ENCODE data around the gene CREG1. TPM values are rescaled to one million over a fixed set of nuclear protein-coding genes. Genes with fewer than 3 reads are reported as not detected.

Gene CREG1
- total and polyA plus RNA-seq, 7 donors = 48.0 to 180 (median 139) TPM

GRCh38 chr1:167491586-167492461 is 61.7 kb downstream of the CREG1 start:
- Histone ChIP-seq H3K27ac (no peak overlapping the region), H3K36me3 (no peaks in the 10 kb centered on the region), H3K27me3 (peaks cover 0 to 9% (median 0%) of the 10 kb centered on the region in 3 donors), H3K9me3 (no peaks in the 10 kb centered on the region), H3K4me3 (no peak overlapping the region), H3K4me1 (no peaks in the 10 kb centered on the region)
- WGBS, 2 donors = 63 to 79% methylated on average over 12 of the region's 12 CpGs
- DNase-seq = peak; percentile 13
- TF ChIP-seq EP300 (IDR thresholded peaks at IDR 0.05) = no peak
- TF ChIP-seq POLR2AphosphoS5 (IDR thresholded peaks at IDR 0.05) = no peak
- TF ChIP-seq, protein P1, sequence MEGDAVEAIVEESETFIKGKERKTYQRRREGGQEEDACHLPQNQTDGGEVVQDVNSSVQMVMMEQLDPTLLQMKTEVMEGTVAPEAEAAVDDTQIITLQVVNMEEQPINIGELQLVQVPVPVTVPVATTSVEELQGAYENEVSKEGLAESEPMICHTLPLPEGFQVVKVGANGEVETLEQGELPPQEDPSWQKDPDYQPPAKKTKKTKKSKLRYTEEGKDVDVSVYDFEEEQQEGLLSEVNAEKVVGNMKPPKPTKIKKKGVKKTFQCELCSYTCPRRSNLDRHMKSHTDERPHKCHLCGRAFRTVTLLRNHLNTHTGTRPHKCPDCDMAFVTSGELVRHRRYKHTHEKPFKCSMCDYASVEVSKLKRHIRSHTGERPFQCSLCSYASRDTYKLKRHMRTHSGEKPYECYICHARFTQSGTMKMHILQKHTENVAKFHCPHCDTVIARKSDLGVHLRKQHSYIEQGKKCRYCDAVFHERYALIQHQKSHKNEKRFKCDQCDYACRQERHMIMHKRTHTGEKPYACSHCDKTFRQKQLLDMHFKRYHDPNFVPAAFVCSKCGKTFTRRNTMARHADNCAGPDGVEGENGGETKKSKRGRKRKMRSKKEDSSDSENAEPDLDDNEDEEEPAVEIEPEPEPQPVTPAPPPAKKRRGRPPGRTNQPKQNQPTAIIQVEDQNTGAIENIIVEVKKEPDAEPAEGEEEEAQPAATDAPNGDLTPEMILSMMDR (IDR thresholded peaks at IDR 0.05) = no peak
- no peak for TF ChIP-seq POLR2A (IDR thresholded peaks at IDR 0.05)
- intact Hi-C loops (cut with DNase I) = no loop called here

Other genes with a start within 250 kb of the CREG1 start
- gene CD247, start 35.2 kb downstream of the CREG1 start, total RNA-seq = 1 to 10 TPM in 1 of 4 donors, under 1 TPM in 1, not detected in 2; 0.36 to 1.8 TPM
- gene CD247, start 35.2 kb downstream of the CREG1 start, polyA plus RNA-seq = 10 to 100 TPM in 1 of 3 donors, under 1 TPM in 1, not detected in 1; 0.92 to 20.3 TPM
- gene RCSD1, start 76.5 kb upstream of the CREG1 start, total RNA-seq = 10 to 100 TPM in 1 of 4 donors, 1 to 10 TPM in 3; 8.0 to 19.6 (median 9.6) TPM
- 10 to 100 TPM in 2 of 3 donors, 1 to 10 TPM in 1; 7.8 to 52.9 (median 10.6) TPM for gene RCSD1, start 76.5 kb upstream of the CREG1 start, polyA plus RNA-seq
- gene MPZL1, start 168.2 kb upstream of the CREG1 start, total RNA-seq = 10 to 100 TPM; 50.9 to 69.5 (median 58.3) TPM
- 10 to 100 TPM in 2 of 3 donors, 1 to 10 TPM in 1; 8.8 to 66.9 (median 11.4) TPM for gene MPZL1, start 168.2 kb upstream of the CREG1 start, polyA plus RNA-seq

Data from sigmoid colon (tissue), 7 donors.